Osteocyte (in vitro differentiated cells): ENCODE results near the gene ACOT7. TPM values are rescaled to one million over a fixed set of nuclear protein-coding genes. Genes with fewer than 3 reads are reported as not detected.

Source experiments
- DNase-seq: peaks from one replicate; pipeline ENCODE4 v3.0.0; 2021; ENCODE audit warnings: mixed read lengths; ENCODE audit not compliant: unreplicated experiment; ENCODE audit errors: extremely low spot score
- H3K27ac Mint-ChIP-seq: one replicate; pipeline ENCODE4 v1.8.0; 2021; ENCODE audit warnings: mild to moderate bottlenecking, mixed read lengths; ENCODE audit not compliant: unreplicated experiment
- H3K27me3 Mint-ChIP-seq: one replicate; pipeline ENCODE4 v1.8.0; 2021; ENCODE audit warnings: mixed read lengths; ENCODE audit not compliant: unreplicated experiment
- H3K36me3 Mint-ChIP-seq: one replicate; pipeline ENCODE4 v1.8.0; 2021; ENCODE audit warnings: mixed read lengths; ENCODE audit not compliant: unreplicated experiment
- H3K4me1 Mint-ChIP-seq: one replicate; pipeline ENCODE4 v1.8.0; 2021; ENCODE audit warnings: mixed read lengths; ENCODE audit not compliant: unreplicated experiment
- H3K4me3 Mint-ChIP-seq: one replicate; pipeline ENCODE4 v1.8.0; 2021; ENCODE audit warnings: mild to moderate bottlenecking, moderate library complexity, mixed read lengths; ENCODE audit not compliant: unreplicated experiment
- H3K9me3 Mint-ChIP-seq: one replicate; pipeline ENCODE4 v1.8.0; 2021; ENCODE audit warnings: mixed read lengths; ENCODE audit not compliant: unreplicated experiment
- total RNA-seq: library from RNA; stranded (reverse); gene quantifications from 2 replicates; pipeline ENCODE4 v1.2.1, GENCODE V29; 2021
- TF ChIP-seq, protein P1 (sequence below): fragments of 200-600 bp; sonication (generic); IDR thresholded peaks from 2 replicates; pipeline ENCODE4 v1.5.0; 2021; ENCODE audit warnings: antibody characterized with exemption, mild to moderate bottlenecking, moderate library complexity

Gene ACOT7
- total RNA-seq, 1 donor from 2014 or later, result 21.8 TPM

DNA sequence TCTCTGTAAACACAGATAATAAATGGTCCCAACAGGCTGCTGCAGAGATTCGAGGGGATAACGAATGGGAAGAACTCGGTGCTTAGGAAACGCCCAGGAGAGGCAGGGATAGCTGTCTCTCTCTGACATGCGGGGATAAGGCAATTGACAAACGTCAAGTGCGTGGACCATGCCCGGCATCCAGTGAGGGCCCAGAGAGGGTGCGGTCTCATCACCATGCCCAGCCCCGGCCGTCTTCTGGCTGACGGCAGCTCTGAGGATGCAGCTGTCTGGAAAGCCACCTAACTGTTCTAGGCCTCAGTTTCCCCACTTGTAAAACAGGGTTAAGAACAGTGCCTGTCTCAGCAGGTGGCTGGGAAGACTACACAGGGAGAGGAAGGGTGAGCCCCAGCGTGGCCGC is 48.1 kb downstream of the ACOT7 start:
- DNase-seq, result no peak
- TF ChIP-seq, protein P1, sequence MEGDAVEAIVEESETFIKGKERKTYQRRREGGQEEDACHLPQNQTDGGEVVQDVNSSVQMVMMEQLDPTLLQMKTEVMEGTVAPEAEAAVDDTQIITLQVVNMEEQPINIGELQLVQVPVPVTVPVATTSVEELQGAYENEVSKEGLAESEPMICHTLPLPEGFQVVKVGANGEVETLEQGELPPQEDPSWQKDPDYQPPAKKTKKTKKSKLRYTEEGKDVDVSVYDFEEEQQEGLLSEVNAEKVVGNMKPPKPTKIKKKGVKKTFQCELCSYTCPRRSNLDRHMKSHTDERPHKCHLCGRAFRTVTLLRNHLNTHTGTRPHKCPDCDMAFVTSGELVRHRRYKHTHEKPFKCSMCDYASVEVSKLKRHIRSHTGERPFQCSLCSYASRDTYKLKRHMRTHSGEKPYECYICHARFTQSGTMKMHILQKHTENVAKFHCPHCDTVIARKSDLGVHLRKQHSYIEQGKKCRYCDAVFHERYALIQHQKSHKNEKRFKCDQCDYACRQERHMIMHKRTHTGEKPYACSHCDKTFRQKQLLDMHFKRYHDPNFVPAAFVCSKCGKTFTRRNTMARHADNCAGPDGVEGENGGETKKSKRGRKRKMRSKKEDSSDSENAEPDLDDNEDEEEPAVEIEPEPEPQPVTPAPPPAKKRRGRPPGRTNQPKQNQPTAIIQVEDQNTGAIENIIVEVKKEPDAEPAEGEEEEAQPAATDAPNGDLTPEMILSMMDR, result no peak
- no peaks in the 10 kb centered on the region for H3K27me3 Mint-ChIP-seq
- H3K9me3 Mint-ChIP-seq, result no peaks in the 10 kb centered on the region
- peaks cover 9% of the 10 kb centered on the region for H3K4me1 Mint-ChIP-seq
- H3K36me3 Mint-ChIP-seq, result no peaks in the 10 kb centered on the region
- no peak overlapping the region for H3K4me3 Mint-ChIP-seq
- no peak overlapping the region for H3K27ac Mint-ChIP-seq

DNA sequence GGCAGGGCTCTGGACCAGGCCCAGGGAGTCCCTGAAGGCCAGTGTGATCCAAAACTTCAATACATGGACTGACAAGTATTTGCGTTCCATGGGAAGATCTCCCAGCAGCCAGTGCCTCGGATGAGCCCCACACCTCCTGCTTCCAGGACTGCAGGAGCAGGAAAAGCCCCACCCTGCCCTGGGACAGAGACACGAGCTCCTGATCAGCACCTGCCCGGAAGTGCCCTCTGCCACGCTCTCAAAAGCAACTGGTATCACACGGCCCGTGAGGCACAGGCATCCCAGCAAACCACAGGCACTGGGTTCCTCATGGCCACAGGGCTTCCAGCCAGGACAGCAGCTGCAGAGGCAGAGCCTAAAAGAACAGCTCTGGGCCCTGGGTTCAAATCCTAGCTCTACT is 48.6 kb downstream of the ACOT7 start:
- Mint-ChIP-seq H3K4me3 (no peak overlapping the region), H3K27ac (no peak overlapping the region), H3K9me3 (no peaks in the 10 kb centered on the region), H3K27me3 (no peaks in the 10 kb centered on the region), H3K36me3 (no peaks in the 10 kb centered on the region), H3K4me1 (peaks cover 9% of the 10 kb centered on the region)
- no peak for DNase-seq
- TF ChIP-seq, protein P1, result no peak

DNA sequence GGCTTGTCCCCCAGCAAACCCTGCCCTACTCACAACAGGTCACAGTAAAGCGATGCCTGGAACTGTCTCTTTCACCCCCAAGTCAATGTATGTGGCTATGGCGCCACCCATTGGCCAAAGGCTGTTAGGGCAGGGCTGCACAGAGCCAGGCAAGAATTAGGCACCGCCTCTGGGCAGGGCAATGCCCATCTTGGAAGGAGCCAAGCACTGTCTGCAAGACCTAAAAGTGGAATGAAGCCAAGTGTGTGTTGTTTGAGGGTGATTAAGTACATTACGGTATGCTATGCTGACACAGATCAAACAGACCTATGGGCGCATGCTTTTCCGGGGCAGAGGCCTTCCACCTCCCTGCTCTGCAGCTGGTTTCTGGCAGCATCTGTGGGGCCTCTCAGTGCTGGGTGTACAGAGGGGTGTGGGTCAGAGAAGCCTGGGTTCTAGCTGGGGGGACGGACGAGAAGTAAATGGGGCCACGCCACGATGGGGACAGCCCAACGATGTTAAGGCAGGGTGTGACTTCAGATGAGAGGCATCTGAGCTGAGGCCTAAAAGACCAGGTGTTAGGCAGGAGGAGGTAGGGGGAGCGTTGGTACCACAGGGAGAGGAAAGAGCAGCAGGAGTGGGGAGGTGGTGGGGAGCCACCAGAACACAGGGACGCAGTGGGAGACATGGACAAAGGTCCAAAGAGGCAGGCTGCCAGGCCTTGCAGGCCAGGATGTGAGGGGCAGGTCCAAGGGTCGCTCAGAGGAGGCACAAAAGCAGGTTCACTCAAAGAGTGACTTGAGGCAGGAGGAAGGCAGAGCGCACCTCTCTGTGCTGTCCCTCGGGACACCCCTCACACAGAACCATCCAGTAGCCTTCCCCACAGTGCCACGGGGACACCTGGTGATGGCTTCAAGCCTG is 49.8 kb downstream of the ACOT7 start:
- TF ChIP-seq, protein P1, result peak; percentile 96
- Mint-ChIP-seq H3K4me1 (peaks cover 9% of the 10 kb centered on the region), H3K27me3 (no peaks in the 10 kb centered on the region), H3K4me3 (no peak overlapping the region), H3K27ac (no peak overlapping the region), H3K36me3 (no peaks in the 10 kb centered on the region), H3K9me3 (no peaks in the 10 kb centered on the region)
- peak; percentile 92 for DNase-seq

DNA sequence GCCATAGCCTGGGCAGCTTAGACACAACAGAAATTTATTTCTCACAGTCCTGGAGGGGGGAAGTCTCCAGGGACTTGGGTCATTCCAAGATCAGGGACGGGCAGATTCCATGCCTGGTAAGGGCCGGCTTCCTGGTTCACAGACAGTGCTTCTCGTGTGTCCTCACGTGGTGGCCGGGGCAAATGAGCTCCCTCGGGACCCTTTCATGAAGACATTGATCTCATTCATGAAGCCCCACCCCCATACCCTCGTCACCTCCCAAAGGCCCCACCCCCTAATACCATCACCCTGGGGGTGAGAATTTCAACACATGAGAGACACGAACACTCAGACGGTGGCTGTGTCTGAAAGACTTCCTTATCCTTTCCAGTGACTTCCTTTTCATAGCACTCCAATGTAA is 51.5 kb downstream of the ACOT7 start:
- H3K4me1 Mint-ChIP-seq, result peaks cover 9% of the 10 kb centered on the region
- H3K27me3 Mint-ChIP-seq, result no peaks in the 10 kb centered on the region
- no peaks in the 10 kb centered on the region for H3K9me3 Mint-ChIP-seq
- no peaks in the 10 kb centered on the region for H3K36me3 Mint-ChIP-seq
- no peak for DNase-seq
- no peak overlapping the region for H3K27ac Mint-ChIP-seq
- TF ChIP-seq, protein P1, result no peak
- H3K4me3 Mint-ChIP-seq, result no peak overlapping the region

DNA sequence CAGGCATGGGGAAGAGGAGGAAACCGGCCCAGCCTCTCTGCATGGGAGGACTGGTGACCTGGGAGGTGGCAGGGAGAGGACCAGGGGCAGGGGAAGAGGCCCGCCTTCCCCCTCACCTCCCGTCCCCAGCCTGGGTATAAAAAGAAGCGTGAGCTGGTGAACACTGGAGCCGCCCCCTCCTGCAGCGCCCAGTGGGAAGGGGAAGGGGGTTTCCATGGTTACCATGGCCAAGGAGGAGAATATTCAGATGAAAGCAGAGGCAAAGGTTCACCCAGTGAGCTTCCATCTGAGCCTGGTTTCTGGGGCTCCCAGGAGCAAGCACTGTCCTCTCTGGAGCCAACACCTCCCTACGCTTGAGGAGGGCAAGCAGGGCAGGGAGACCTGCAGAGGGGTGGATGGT is 54.9 kb downstream of the ACOT7 start:
- Mint-ChIP-seq H3K9me3 (no peaks in the 10 kb centered on the region), H3K36me3 (no peaks in the 10 kb centered on the region), H3K4me1 (peaks cover 9% of the 10 kb centered on the region), H3K27me3 (no peaks in the 10 kb centered on the region), H3K4me3 (no peak overlapping the region), H3K27ac (no peak overlapping the region)
- DNase-seq, result no peak
- TF ChIP-seq, protein P1, result no peak
